K562 (cell line): ENCODE measurements around the gene ARHGAP35. TPM values are rescaled to one million over a fixed set of nuclear protein-coding genes. Genes with fewer than 3 reads are reported as not detected.

ENCODE experiments used
- ILK ChIP-seq: fragments of 450-650 bp; IDR thresholded peaks from 2 replicates; pipeline ENCODE4 v1.6.1; 2016; ENCODE audit warnings: missing genetic modification characterization, low read depth, mild to moderate bottlenecking, missing compliant biosample characterization, moderate library complexity, borderline replicate concordance
- RAD51 ChIP-seq: fragments of 450-650 bp; IDR thresholded peaks from 2 replicates; pipeline ENCODE4 v1.7.1; 2016; ENCODE audit warnings: low read depth, mild to moderate bottlenecking, borderline replicate concordance
- SIRT6 ChIP-seq: IDR thresholded peaks from one replicate; pipeline ENCODE4 v1.6.1; 2012; ENCODE audit warnings: low read depth, mild to moderate bottlenecking, control low read depth, inconsistent platforms, low read length, moderate library complexity
- SPI1 ChIP-seq: IDR thresholded peaks from 2 replicates; pipeline ENCODE4 v1.6.1; 2011; ENCODE audit warnings: low read depth, low read length, control low read depth, borderline replicate concordance
- TSC22D4 ChIP-seq: fragments of 450-650 bp; IDR thresholded peaks from 2 replicates; pipeline ENCODE4 v1.6.1; 2016; ENCODE audit warnings: missing genetic modification characterization, missing biosample characterization, control low read depth
- ZNF347 ChIP-seq: fragments of 450-650 bp; formaldehyde crosslinking; IDR thresholded peaks from 2 replicates; pipeline ENCODE4 v1.4.0; 2020; ENCODE audit warnings: low read depth, mild to moderate bottlenecking, moderate library complexity
- ZNF696 ChIP-seq: fragments of 250-450 bp; sonication (Bioruptor Pico); conservative IDR thresholded peaks from 2 replicates; pipeline ENCODE4 v1.4.0; 2020; ENCODE audit warnings: mild to moderate bottlenecking, moderate library complexity
- polyA plus RNA-seq, 8 experiments: library from polyadenylated mRNA; depleted of rRNA in 4 of 8; stranded (reverse) in 5 of 8; unstranded in 3 of 8; fragments of >200 nt; fragmentation: Nextera tagmentation in 2 of 8; fragmentation: Illumina TruSeq in 1 of 8; extraction: Ambion mirVana in 2 of 8; extraction: Trizol in 1 of 8; gene quantifications; 2 replicates each; pipeline versions ENCODE4 v1.2.1 to v1.2.3, GENCODE V29; 2011 to 2014; ENCODE audit warnings: inconsistent platforms in 1 of 8, missing spikeins in 1 of 8
- total RNA-seq, 7 experiments: library from RNA; depleted of rRNA in 6 of 7; stranded (reverse); fragments of >200 nt in 6 of 7; fragmentation: Illumina TruSeq in 2 of 7; extraction: Trizol in 2 of 7; gene quantifications; 2 replicates each; pipeline versions ENCODE4 v1.2.1 to v1.2.3, GENCODE V29; 2011 to 2021; ENCODE audit warnings: low replicate concordance in 1 of 7
- TF ChIP-seq, protein P1 (sequence below): fragments of 450-650 bp; IDR thresholded peaks from 2 replicates; pipeline ENCODE4 v1.6.1; 2016; ENCODE audit warnings: mild to moderate bottlenecking, moderate library complexity
- TF ChIP-seq, protein P2 (sequence below): sonication (generic); formaldehyde crosslinking; IDR thresholded peaks from 2 replicates; pipeline ENCODE4 v1.8.0; 2022; ENCODE audit warnings: mild to moderate bottlenecking, missing genetic modification reagents
- TF ChIP-seq, protein P3 (sequence below), 2 experiments: IDR thresholded peaks; 2 replicates each; pipeline ENCODE4 v1.6.1; 2011; ENCODE audit warnings: borderline replicate concordance in 1 of 2, control low read depth in 1 of 2, low read depth in 1 of 2, low read length in 1 of 2, mild to moderate bottlenecking in 1 of 2, mixed read lengths in 1 of 2, moderate library complexity in 1 of 2; ENCODE audit not compliant: insufficient read depth in 1 of 2, insufficient read length in 1 of 2, poor library complexity in 1 of 2, severe bottlenecking in 1 of 2; ENCODE audit errors: extremely low read depth in 1 of 2

ARHGAP35 gene
- total and polyA plus RNA-seq, 9 of the 15 experiments (the other 6 are each of a cell fraction or from before 2014, with no cell fraction given) = 0.27 to 26.4 (median 10.2) TPM

DNA sequence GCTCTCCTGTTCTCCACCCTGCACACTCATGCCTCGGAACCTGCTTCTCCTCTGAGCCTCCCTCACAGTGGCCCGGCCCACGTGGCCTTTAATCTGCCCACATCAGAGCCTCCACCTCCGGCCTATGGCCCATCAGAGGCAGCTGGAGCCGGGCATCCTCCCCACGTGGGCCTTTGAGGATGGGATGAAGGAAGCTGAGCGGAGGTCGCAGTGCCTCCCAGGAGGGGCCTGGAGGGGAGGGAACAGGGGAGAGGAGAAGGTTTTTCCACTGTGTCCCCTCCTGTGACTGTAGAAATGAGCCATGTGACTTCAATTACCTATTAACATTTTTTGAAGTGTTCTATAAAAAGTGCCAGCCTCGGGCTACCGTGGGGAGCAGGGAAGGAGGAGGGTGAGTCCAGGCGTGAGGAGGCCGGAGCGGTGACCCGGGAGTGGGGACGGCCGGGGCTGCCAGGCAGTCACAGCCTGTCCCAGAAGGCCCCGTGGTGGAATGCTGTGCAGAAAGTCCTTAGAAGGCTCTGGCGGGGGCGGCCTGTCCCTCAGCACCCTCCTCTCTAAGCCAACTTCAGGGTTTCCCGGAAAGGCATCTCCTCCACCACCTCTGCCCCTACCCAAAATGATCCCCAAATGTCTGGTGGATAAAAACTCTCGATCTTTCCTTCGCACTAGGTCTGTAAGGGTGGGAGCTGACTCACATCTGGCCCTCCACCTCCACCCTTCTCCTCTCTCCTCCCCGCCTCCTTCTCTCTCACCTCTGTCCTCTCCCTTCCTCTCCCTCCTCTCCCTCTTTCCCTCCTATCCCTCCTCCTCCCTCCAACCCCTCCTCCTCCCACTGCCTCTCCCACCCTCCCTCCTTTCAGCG lies 47.6 kb upstream of the ARHGAP35 start (continued):
- TF ChIP-seq, protein P1, sequence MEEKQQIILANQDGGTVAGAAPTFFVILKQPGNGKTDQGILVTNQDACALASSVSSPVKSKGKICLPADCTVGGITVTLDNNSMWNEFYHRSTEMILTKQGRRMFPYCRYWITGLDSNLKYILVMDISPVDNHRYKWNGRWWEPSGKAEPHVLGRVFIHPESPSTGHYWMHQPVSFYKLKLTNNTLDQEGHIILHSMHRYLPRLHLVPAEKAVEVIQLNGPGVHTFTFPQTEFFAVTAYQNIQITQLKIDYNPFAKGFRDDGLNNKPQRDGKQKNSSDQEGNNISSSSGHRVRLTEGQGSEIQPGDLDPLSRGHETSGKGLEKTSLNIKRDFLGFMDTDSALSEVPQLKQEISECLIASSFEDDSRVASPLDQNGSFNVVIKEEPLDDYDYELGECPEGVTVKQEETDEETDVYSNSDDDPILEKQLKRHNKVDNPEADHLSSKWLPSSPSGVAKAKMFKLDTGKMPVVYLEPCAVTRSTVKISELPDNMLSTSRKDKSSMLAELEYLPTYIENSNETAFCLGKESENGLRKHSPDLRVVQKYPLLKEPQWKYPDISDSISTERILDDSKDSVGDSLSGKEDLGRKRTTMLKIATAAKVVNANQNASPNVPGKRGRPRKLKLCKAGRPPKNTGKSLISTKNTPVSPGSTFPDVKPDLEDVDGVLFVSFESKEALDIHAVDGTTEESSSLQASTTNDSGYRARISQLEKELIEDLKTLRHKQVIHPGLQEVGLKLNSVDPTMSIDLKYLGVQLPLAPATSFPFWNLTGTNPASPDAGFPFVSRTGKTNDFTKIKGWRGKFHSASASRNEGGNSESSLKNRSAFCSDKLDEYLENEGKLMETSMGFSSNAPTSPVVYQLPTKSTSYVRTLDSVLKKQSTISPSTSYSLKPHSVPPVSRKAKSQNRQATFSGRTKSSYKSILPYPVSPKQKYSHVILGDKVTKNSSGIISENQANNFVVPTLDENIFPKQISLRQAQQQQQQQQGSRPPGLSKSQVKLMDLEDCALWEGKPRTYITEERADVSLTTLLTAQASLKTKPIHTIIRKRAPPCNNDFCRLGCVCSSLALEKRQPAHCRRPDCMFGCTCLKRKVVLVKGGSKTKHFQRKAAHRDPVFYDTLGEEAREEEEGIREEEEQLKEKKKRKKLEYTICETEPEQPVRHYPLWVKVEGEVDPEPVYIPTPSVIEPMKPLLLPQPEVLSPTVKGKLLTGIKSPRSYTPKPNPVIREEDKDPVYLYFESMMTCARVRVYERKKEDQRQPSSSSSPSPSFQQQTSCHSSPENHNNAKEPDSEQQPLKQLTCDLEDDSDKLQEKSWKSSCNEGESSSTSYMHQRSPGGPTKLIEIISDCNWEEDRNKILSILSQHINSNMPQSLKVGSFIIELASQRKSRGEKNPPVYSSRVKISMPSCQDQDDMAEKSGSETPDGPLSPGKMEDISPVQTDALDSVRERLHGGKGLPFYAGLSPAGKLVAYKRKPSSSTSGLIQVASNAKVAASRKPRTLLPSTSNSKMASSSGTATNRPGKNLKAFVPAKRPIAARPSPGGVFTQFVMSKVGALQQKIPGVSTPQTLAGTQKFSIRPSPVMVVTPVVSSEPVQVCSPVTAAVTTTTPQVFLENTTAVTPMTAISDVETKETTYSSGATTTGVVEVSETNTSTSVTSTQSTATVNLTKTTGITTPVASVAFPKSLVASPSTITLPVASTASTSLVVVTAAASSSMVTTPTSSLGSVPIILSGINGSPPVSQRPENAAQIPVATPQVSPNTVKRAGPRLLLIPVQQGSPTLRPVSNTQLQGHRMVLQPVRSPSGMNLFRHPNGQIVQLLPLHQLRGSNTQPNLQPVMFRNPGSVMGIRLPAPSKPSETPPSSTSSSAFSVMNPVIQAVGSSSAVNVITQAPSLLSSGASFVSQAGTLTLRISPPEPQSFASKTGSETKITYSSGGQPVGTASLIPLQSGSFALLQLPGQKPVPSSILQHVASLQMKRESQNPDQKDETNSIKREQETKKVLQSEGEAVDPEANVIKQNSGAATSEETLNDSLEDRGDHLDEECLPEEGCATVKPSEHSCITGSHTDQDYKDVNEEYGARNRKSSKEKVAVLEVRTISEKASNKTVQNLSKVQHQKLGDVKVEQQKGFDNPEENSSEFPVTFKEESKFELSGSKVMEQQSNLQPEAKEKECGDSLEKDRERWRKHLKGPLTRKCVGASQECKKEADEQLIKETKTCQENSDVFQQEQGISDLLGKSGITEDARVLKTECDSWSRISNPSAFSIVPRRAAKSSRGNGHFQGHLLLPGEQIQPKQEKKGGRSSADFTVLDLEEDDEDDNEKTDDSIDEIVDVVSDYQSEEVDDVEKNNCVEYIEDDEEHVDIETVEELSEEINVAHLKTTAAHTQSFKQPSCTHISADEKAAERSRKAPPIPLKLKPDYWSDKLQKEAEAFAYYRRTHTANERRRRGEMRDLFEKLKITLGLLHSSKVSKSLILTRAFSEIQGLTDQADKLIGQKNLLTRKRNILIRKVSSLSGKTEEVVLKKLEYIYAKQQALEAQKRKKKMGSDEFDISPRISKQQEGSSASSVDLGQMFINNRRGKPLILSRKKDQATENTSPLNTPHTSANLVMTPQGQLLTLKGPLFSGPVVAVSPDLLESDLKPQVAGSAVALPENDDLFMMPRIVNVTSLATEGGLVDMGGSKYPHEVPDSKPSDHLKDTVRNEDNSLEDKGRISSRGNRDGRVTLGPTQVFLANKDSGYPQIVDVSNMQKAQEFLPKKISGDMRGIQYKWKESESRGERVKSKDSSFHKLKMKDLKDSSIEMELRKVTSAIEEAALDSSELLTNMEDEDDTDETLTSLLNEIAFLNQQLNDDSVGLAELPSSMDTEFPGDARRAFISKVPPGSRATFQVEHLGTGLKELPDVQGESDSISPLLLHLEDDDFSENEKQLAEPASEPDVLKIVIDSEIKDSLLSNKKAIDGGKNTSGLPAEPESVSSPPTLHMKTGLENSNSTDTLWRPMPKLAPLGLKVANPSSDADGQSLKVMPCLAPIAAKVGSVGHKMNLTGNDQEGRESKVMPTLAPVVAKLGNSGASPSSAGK = peak; percentile 81
- TF ChIP-seq ZNF347 (no peak), SPI1 (no peak), ILK (tag) (no peak), SIRT6 (no peak), ZNF696 (CRISPR knock-in tag) (no peak), TSC22D4 (tag) (no peak), RAD51 (peak; percentile 49; the same call in 1 of the 2 replicates)
- TF ChIP-seq, protein P2, sequence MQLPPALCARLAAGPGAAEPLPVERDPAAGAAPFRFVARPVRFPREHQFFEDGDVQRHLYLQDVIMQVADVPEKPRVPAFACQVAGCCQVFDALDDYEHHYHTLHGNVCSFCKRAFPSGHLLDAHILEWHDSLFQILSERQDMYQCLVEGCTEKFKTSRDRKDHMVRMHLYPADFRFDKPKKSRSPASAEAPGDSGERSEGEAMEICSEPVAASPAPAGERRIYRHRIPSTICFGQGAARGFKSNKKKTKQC (CRISPR knock-in tag) = peak; percentile 48; the same call in 1 of the 2 replicates
- TF ChIP-seq, protein P3, sequence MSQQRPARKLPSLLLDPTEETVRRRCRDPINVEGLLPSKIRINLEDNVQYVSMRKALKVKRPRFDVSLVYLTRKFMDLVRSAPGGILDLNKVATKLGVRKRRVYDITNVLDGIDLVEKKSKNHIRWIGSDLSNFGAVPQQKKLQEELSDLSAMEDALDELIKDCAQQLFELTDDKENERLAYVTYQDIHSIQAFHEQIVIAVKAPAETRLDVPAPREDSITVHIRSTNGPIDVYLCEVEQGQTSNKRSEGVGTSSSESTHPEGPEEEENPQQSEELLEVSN (IDR thresholded peaks at IDR 0.05; ENCODE audit: borderline replicate concordance in 1 of 2, extremely low read depth in 1 of 2, insufficient read depth in 1 of 2, insufficient read length in 1 of 2, low read depth in 1 of 2, low read length in 1 of 2, poor library complexity in 1 of 2, severe bottlenecking in 1 of 2) = peak in 1 of 2 experiments; percentile 44
